HepG2 (cell line): ENCODE measurements around the gene DYNC1LI2. TPM values are rescaled to one million over a fixed set of nuclear protein-coding genes. Genes with fewer than 3 reads are reported as not detected.

Experiments
- BRCA1 ChIP-seq: sonication (generic); formaldehyde crosslinking; IDR thresholded peaks from 2 replicates; pipeline ENCODE4 v1.4.0; 2020; ENCODE audit warnings: missing genetic modification reagents
- BRD4 ChIP-seq: sonication (generic); formaldehyde crosslinking; IDR thresholded peaks from 2 replicates; pipeline ENCODE4 v1.4.0; 2020; ENCODE audit warnings: missing genetic modification reagents
- CENPT ChIP-seq: sonication (generic); formaldehyde crosslinking; IDR thresholded peaks from 2 replicates; pipeline ENCODE4 v1.8.0; 2022; ENCODE audit warnings: low read depth, mild to moderate bottlenecking, moderate library complexity, missing genetic modification reagents
- CREBL2 ChIP-seq: sonication (generic); formaldehyde crosslinking; IDR thresholded peaks from 2 replicates; pipeline ENCODE4 v1.8.1; 2023; ENCODE audit warnings: missing genetic modification reagents, mild to moderate bottlenecking, borderline replicate concordance
- DBP ChIP-seq: sonication (generic); formaldehyde crosslinking; IDR thresholded peaks from 2 replicates; pipeline ENCODE4 v1.4.0; 2020; ENCODE audit warnings: missing genetic modification reagents; ENCODE audit errors: not compliant biosample characterization
- DDIT3 ChIP-seq: sonication (generic); formaldehyde crosslinking; IDR thresholded peaks from 2 replicates; pipeline ENCODE4 v1.4.0; 2020; ENCODE audit warnings: mild to moderate bottlenecking, missing genetic modification reagents
- ETV5 ChIP-seq: IDR thresholded peaks from 2 replicates; pipeline ENCODE4 v1.6.1; 2018; ENCODE audit warnings: missing biosample characterization, missing genetic modification reagents, inconsistent platforms, borderline replicate concordance
- GLMP ChIP-seq: sonication (generic); formaldehyde crosslinking; IDR thresholded peaks from 2 replicates; pipeline ENCODE4 v1.9.0; 2021; ENCODE audit warnings: missing genetic modification reagents, mild to moderate bottlenecking, borderline replicate concordance
- HES4 ChIP-seq: sonication (generic); formaldehyde crosslinking; IDR thresholded peaks from 2 replicates; pipeline ENCODE4 v1.9.0; 2021; ENCODE audit warnings: mild to moderate bottlenecking, missing genetic modification reagents, borderline replicate concordance
- KLF16 ChIP-seq, 2 experiments: sonication (generic) in 1 of 2; formaldehyde crosslinking in 1 of 2; IDR thresholded peaks; 2 replicates each; pipeline versions ENCODE4 v1.6.1 to v1.8.0; 2016 to 2023; ENCODE audit warnings: missing genetic modification reagents in 2 of 2, missing compliant biosample characterization in 1 of 2
- LRRFIP1 ChIP-seq: sonication (generic); formaldehyde crosslinking; conservative IDR thresholded peaks from 2 replicates; pipeline ENCODE4 v1.4.0; 2020; ENCODE audit warnings: missing genetic modification reagents
- MYPOP ChIP-seq: sonication (generic); formaldehyde crosslinking; IDR thresholded peaks from 2 replicates; pipeline ENCODE4 v1.8.1; 2023; ENCODE audit warnings: mild to moderate bottlenecking, moderate library complexity, missing genetic modification reagents
- PITX1 ChIP-seq: sonication (generic); formaldehyde crosslinking; IDR thresholded peaks from 2 replicates; pipeline ENCODE4 v1.5.1; 2020; ENCODE audit warnings: mild to moderate bottlenecking, missing genetic modification reagents
- RBAK ChIP-seq: sonication (generic); formaldehyde crosslinking; IDR thresholded peaks from 2 replicates; pipeline ENCODE4 v1.5.1; 2020; ENCODE audit warnings: mild to moderate bottlenecking, missing genetic modification reagents
- YEATS2 ChIP-seq: sonication (generic); formaldehyde crosslinking; IDR thresholded peaks from 2 replicates; pipeline ENCODE4 v1.4.0; 2020; ENCODE audit warnings: missing genetic modification reagents, borderline replicate concordance
- ZBTB21 ChIP-seq: sonication (generic); formaldehyde crosslinking; IDR thresholded peaks from 2 replicates; pipeline ENCODE4 v1.4.0; 2020; ENCODE audit warnings: missing genetic modification reagents
- ZBTB39 ChIP-seq: sonication (generic); formaldehyde crosslinking; IDR thresholded peaks from 2 replicates; pipeline ENCODE4 v1.5.0; 2020; ENCODE audit warnings: missing genetic modification reagents
- ZNF382 ChIP-seq: sonication (generic); formaldehyde crosslinking; IDR thresholded peaks from 2 replicates; pipeline ENCODE4 v1.5.0; 2020; ENCODE audit warnings: missing genetic modification reagents, mild to moderate bottlenecking, borderline replicate concordance
- ZNF562 ChIP-seq: sonication (generic); formaldehyde crosslinking; IDR thresholded peaks from 2 replicates; pipeline ENCODE4 v1.8.0; 2022; ENCODE audit warnings: missing genetic modification reagents, borderline replicate concordance
- ZNF577 ChIP-seq: sonication (generic); formaldehyde crosslinking; IDR thresholded peaks from 2 replicates; pipeline ENCODE4 v1.4.0; 2020; ENCODE audit warnings: mild to moderate bottlenecking, low read depth, missing genetic modification reagents, borderline replicate concordance
- ZNF782 ChIP-seq: sonication (generic); formaldehyde crosslinking; IDR thresholded peaks from 2 replicates; pipeline ENCODE4 v1.4.0; 2020; ENCODE audit warnings: missing genetic modification reagents, mild to moderate bottlenecking, borderline replicate concordance
- polyA plus RNA-seq, 8 experiments: library from polyadenylated mRNA; depleted of rRNA in 3 of 8; stranded (reverse) in 7 of 8; unstranded in 1 of 8; fragments of >200 nt; fragmentation: Illumina TruSeq in 4 of 8; extraction: Trizol in 4 of 8; gene quantifications; 2 replicates each; pipeline versions ENCODE4 v1.2.1 to v1.2.3, GENCODE V29; 2011 to 2016; ENCODE audit warnings: low read depth in 4 of 8, missing spikeins in 1 of 8, mixed read lengths in 1 of 8; ENCODE audit not compliant: insufficient read depth in 1 of 8
- total RNA-seq, 5 experiments: library from RNA; depleted of rRNA; stranded (reverse); fragments of >200 nt; fragmentation: Illumina TruSeq; extraction: Trizol; gene quantifications; 2 replicates each; pipeline ENCODE4 v1.2.3, GENCODE V29; 2016; ENCODE audit warnings: low read depth in 1 of 5

Gene DYNC1LI2
- total and polyA plus RNA-seq, 2 of the 13 experiments (the other 11 are each of a cell fraction or from before 2014, with no cell fraction given), result 65.5 to 135 TPM

GRCh38 chr16:66751303-66751991 lies at the start of gene DYNC1LI2 (continued):
- TF ChIP-seq KLF16 (CRISPR knock-in tag; IDR thresholded peaks at IDR 0.05) (no peak), ETV5 (CRISPR knock-in tag) (no peak; the same call in 1 of the 2 replicates), ZNF382 (CRISPR knock-in tag) (no peak), ZNF577 (CRISPR knock-in tag) (no peak), ZBTB21 (no peak), HES4 (CRISPR knock-in tag) (no peak), GLMP (CRISPR knock-in tag) (no peak), LRRFIP1 (CRISPR knock-in tag) (no peak), CREBL2 (CRISPR knock-in tag) (no peak), BRD4 (CRISPR knock-in tag) (no peak; the same call in 1 of the 2 replicates), CENPT (CRISPR knock-in tag) (peak; percentile 65; the same call in 1 of the 2 replicates), RBAK (no peak), DDIT3 (CRISPR knock-in tag) (no peak), ZBTB39 (CRISPR knock-in tag) (no peak), ZNF782 (no peak; the same call in 1 of the 2 replicates), MYPOP (no peak), ZNF562 (CRISPR knock-in tag) (peak; percentile 58; the same call in 1 of the 2 replicates), YEATS2 (CRISPR knock-in tag) (no peak), PITX1 (no peak), BRCA1 (no peak), DBP (CRISPR knock-in tag) (no peak)
